Smooth muscle cell of the pulmonary artery (primary cell): Measurements from ENCODE around the gene ARAF. TPM values are rescaled to one million over a fixed set of nuclear protein-coding genes. Genes with fewer than 3 reads are reported as not detected.

Source experiments
- total RNA-seq: library from RNA; depleted of rRNA; stranded (reverse); fragments of >200 nt; gene quantifications from 2 replicates; pipeline ENCODE4 v1.2.3, GENCODE V29; 2014

Gene ARAF
- total RNA-seq = 22.9 and 23.7 TPM in 2 replicates

DNA sequence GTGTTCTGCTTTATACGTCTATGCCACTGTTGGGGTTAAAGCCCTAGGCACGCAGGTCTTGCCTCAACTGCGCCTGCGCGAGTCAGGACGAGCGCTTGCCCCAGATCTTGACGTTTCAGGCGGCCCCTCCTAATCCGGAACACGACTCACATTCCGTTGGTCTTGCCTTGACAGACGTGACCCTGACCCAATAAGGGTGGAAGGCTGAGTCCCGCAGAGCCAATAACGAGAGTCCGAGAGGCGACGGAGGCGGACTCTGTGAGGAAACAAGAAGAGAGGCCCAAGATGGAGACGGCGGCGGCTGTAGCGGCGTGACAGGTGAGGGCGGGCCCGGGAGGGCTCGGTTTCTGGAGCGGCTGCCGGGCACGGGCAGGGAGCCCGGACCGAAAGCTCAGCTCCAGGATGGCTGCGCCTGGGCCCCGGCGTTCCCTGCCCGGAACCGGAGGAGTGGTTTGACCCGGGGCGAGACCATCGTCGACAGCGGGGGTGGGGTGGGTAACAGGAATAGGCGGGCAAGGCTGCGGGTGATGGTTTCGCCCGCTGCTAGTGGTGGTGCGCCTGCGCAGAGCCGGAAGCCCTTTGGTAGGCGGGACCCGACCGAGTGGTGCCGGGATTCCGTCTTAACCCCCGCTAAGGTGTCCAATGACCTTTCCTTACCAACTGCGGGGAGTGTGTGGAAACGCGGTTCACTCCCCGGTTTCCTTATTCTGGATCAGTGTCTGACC is at the start of gene ARAF:
Gene ARAF, plus strand, starts transcription at position 272 of the 725 bp plus-strand sequence. CDS start 1,763 bp downstream, outside the sequence.

DNA sequence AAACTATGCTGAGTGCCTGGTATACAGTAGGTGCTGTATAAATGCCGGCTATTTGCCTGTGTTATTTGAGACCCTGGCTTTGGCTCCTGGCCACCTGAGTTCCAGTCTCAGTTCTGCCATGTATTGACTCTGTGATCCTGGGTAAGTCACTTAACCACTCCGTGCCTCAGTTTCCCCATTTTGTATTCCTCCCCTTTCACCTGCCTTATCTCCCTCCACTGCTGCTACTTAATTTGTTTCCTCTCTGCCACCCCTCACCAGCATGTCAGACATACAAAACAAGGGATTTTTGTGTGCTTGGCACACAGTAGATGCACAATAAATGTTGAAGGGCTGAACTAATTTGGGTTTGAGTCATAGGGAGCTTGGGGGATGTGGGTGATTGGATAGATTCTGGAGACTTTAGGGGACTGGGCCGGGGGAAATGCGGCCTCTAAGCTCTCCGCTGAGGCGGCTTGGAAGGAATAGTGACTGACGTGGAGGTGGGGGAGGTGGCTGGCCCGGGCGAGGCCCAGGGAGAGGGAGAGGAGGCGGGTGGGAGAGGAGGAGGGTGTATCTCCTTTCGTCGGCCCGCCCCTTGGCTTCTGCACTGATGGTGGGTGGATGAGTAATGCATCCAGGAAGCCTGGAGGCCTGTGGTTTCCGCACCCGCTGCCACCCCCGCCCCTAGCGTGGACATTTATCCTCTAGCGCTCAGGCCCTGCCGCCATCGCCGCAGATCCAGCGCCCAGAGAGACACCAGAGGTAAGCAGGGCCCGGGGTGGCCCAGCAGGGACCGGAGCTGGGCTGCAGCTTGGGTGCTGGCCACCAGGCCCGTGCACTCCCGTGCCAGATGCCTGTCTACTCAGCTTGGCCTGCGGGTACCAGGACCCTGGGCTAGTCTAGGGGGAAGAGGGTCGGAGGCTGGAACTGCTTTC is 21.0 kb downstream of the ARAF start, which contains the start of gene TIMP1:
Gene TIMP1, plus strand, starts transcription at position 706 of the 917 bp plus-strand sequence. CDS start 980 bp downstream, outside the sequence.

DNA sequence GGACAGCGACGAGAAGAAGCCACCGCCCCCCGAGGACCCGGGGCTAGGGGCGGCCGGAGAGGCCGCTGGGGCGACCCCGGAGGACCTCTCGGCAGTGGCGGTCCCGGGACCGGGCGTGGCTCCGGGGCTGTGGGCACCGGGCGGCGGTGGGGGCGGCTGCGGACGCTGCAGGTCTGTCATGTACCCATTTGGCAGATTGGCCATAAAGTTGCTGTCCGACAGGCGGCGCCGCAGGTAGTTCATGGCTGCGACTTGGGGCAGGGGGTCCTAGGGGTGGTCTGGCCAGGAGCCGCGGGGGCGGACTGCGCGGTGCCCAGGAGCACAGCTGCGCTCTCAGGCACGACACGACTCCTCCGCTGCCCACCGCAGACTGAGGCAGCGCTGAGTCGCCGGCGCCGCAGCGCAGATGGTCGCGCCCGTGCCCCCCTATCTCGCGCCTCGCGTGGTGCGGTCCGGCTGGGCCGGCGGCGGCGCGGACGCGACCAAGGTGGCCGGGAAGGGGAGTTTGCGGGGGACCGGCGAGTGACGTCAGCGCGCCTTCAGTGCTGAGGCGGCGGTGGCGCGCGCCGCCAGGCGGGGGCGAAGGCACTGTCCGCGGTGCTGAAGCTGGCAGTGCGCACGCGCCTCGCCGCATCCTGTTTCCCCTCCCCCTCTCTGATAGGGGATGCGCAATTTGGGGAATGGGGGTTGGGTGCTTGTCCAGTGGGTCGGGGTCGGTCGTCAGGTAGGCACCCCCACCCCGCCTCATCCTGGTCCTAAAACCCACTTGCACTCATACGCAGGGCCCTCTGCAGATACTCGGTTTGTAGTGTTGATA is 58.7 kb downstream of the ARAF start, which contains the start of gene SYN1:
Gene SYN1, minus strand, starts transcription at position 372 of the 817 bp plus-strand sequence. Its CDS starts 129 bp downstream, at position 243.

Other genes with a start within 250 kb of the ARAF start
- 0.03 and 0.26 TPM in 2 replicates for gene ZNF157, start 190.6 kb upstream of the ARAF start, total RNA-seq
- gene ZNF41, start 78.0 kb upstream of the ARAF start, total RNA-seq = 5.4 and 6.5 TPM in 2 replicates
- gene TIMP1, start 21.2 kb downstream of the ARAF start, total RNA-seq = 1,183 and 1,864 TPM in 2 replicates
- 0.07 and 0.36 TPM in 2 replicates for gene SYN1, start 58.7 kb downstream of the ARAF start, total RNA-seq
- 0.07 and 0.10 TPM in 2 replicates for gene CFP, start 68.7 kb downstream of the ARAF start, total RNA-seq
- 20.4 and 27.5 TPM in 2 replicates for gene ELK1, start 89.4 kb downstream of the ARAF start, total RNA-seq
- 70.6 and 90.6 TPM in 2 replicates for gene UXT, start 98.0 kb downstream of the ARAF start, total RNA-seq